ENCODE measurements around the gene SNHG17. TPM values are rescaled to one million over a fixed set of nuclear protein-coding genes. Genes with fewer than 3 reads are reported as not detected.
A peak's percentile ranks its signal among the peaks of the same experiment; 100 is the strongest.
"Not testable (repeated sequence)": the region's sequence is repeated elsewhere in the genome, so short reads cannot be mapped to it uniquely, and the experiment has no call there.

SNHG17 gene
- total RNA-seq, 4 donors from 2014 or later = 6.0 to 12.2 (median 8.7) TPM

- Histone ChIP-seq H3K4me3 (no peak overlapping the region), H3K27ac (no peak overlapping the region), H3K27me3 (no peaks in the 10 kb centered on the region), H3K9me3 (no peaks in the 10 kb centered on the region), H3K36me3 (peaks cover 0 to 85% of the 10 kb centered on the region in 2 donors), H3K4me1 (peaks cover 4 to 5% of the 10 kb centered on the region in 2 donors)
- ATAC-seq = no peak
- TF ChIP-seq POLR2A (IDR thresholded peaks at IDR 0.05) = no peak
- TF ChIP-seq CTCF (IDR thresholded peaks at IDR 0.05 in 4 of 5, conservative IDR thresholded peaks at IDR 0.05 in 1 of 5) = no peak
- in situ Hi-C loops (cut with MboI; ENCODE audit: low sequenced_read_pairs in 4 of 4) = no loop called here
- intact Hi-C loops (cut with DNase I; ENCODE audit: low total_unique reads) = no loop called here
- no peak for DNase-seq
Measured at GRCh38 chr20:38420388-38421085, 14.6 kb downstream of the SNHG17 start.

GRCh38 chr20:38418509-38419204 is 16.5 kb downstream of the SNHG17 start:
- intact Hi-C loops (cut with DNase I; ENCODE audit: low total_unique reads) (no loop called here), in situ Hi-C loops (cut with MboI; ENCODE audit: low sequenced_read_pairs in 4 of 4) (no loop called here)
- no peaks in the 10 kb centered on the region for H3K27me3 ChIP-seq
- H3K36me3 ChIP-seq = peaks cover 0 to 78% of the 10 kb centered on the region in 2 donors
- TF ChIP-seq CTCF (IDR thresholded peaks at IDR 0.05 in 4 of 5, conservative IDR thresholded peaks at IDR 0.05 in 1 of 5) (no peak), POLR2A (IDR thresholded peaks at IDR 0.05) (no peak)
- peak; percentile 17 to 76 for DNase-seq
- H3K4me3 ChIP-seq = no peak overlapping the region
- H3K9me3 ChIP-seq = no peaks in the 10 kb centered on the region
- H3K27ac ChIP-seq = peak overlapping the region in 1 of 4 donors; percentile 18
- peaks cover 4 to 5% of the 10 kb centered on the region in 2 donors for H3K4me1 ChIP-seq
- ATAC-seq = peak; percentile 90 to 95

GRCh38 chr20:38414769-38415450 is 20.2 kb downstream of the SNHG17 start:
- Histone ChIP-seq H3K36me3 (peaks cover 0 to 64% of the 10 kb centered on the region in 2 donors), H3K27ac (no peak overlapping the region), H3K27me3 (no peaks in the 10 kb centered on the region), H3K9me3 (no peaks in the 10 kb centered on the region), H3K4me1 (peaks cover 4 to 5% of the 10 kb centered on the region in 2 donors), H3K4me3 (no peak overlapping the region)
- no peak for TF ChIP-seq POLR2A (IDR thresholded peaks at IDR 0.05)
- no peak for TF ChIP-seq CTCF (IDR thresholded peaks at IDR 0.05 in 4 of 5, conservative IDR thresholded peaks at IDR 0.05 in 1 of 5)
- DNase-seq (no peak), ATAC-seq (no peak)
- in situ Hi-C loops (cut with MboI; ENCODE audit: low sequenced_read_pairs in 4 of 4) (no loop called here), intact Hi-C loops (cut with DNase I; ENCODE audit: low total_unique reads) (no loop called here)

- ATAC-seq (no peak), DNase-seq (no peak)
Measured at GRCh38 chr20:38412877-38413577, 22.1 kb downstream of the SNHG17 start.

GRCh38 chr20:38407822-38408221 is 27.3 kb downstream of the SNHG17 start:
- ATAC-seq; intact Hi-C loops (cut with DNase I; ENCODE audit: low total_unique reads); H3K27ac ChIP-seq; H3K4me1 ChIP-seq; DNase-seq; H3K9me3 ChIP-seq; H3K27me3 ChIP-seq; H3K4me3 ChIP-seq; in situ Hi-C loops (cut with MboI; ENCODE audit: low sequenced_read_pairs in 4 of 4): not testable (repeated sequence)
- H3K36me3 ChIP-seq = peaks cover 0 to 16% of the 10 kb centered on the region in 2 donors

More at GRCh38 chr20:38412877-38413577, 22.1 kb downstream of the SNHG17 start:
- intact Hi-C loops (cut with DNase I; ENCODE audit: low total_unique reads) = no loop called here
- Histone ChIP-seq H3K36me3 (peaks cover 0 to 45% of the 10 kb centered on the region in 2 donors), H3K27me3 (no peaks in the 10 kb centered on the region), H3K27ac (no peak overlapping the region), H3K9me3 (no peaks in the 10 kb centered on the region), H3K4me1 (peaks cover 0 to under 1% of the 10 kb centered on the region in 2 donors), H3K4me3 (no peak overlapping the region)
- in situ Hi-C loops (cut with MboI; ENCODE audit: low sequenced_read_pairs in 4 of 4) = no loop called here
- TF ChIP-seq POLR2A (IDR thresholded peaks at IDR 0.05) = no peak
- TF ChIP-seq CTCF (IDR thresholded peaks at IDR 0.05 in 4 of 5, conservative IDR thresholded peaks at IDR 0.05 in 1 of 5) = no peak

Data from gastrocnemius medialis (tissue), 4 donors.